Calu3 (cell line): ENCODE measurements around the gene IL1RL2. TPM values are rescaled to one million over a fixed set of nuclear protein-coding genes. Genes with fewer than 3 reads are reported as not detected.

Experiments
- BruUV-seq: library from RNA; stranded (reverse); fragments of 400-500 nt; replicated peaks from 2 replicates; lab custom pipeline; 2021; lab: Mats Ljungman, UMichigan
- CTCF ChIA-PET: fragments of 300-600 bp; sonication (Branson Sonifier 250); formaldehyde crosslinking; loops from one replicate; lab custom pipeline; 2022; ENCODE audit warnings: antibody characterized with exemption; lab: Charles Lee
- DNase-seq: peaks from one replicate; pipeline ENCODE4 v3.0.0; 2022
- H3K27ac Mint-ChIP-seq: one replicate; pipeline ENCODE4 v1.8.0; 2022; ENCODE audit warnings: mixed read lengths; ENCODE audit not compliant: unreplicated experiment
- H3K27me3 Mint-ChIP-seq: one replicate; pipeline ENCODE4 v1.8.0; 2022; ENCODE audit warnings: mixed read lengths; ENCODE audit not compliant: unreplicated experiment
- H3K36me3 Mint-ChIP-seq: one replicate; pipeline ENCODE4 v1.8.0; 2022; ENCODE audit warnings: mild to moderate bottlenecking, moderate library complexity, mixed read lengths; ENCODE audit not compliant: insufficient read depth, unreplicated experiment
- H3K4me1 Mint-ChIP-seq: one replicate; pipeline ENCODE4 v1.8.0; 2022; ENCODE audit warnings: mild to moderate bottlenecking, low read depth, mixed read lengths; ENCODE audit not compliant: unreplicated experiment
- H3K4me3 Mint-ChIP-seq: one replicate; pipeline ENCODE4 v1.8.0; 2022; ENCODE audit warnings: mild to moderate bottlenecking, low read depth, moderate library complexity, mixed read lengths; ENCODE audit not compliant: unreplicated experiment
- H3K9me3 Mint-ChIP-seq: one replicate; pipeline ENCODE4 v1.8.0; 2022; ENCODE audit warnings: low read depth, mixed read lengths; ENCODE audit not compliant: unreplicated experiment
- CTCF ChIP-seq: fragments of 200-600 bp; IDR thresholded peaks from one replicate; pipeline ENCODE4 v1.8.0; 2022; ENCODE audit warnings: antibody characterized with exemption; ENCODE audit not compliant: unreplicated experiment
- intact Hi-C: fragments of 100-400 bp; cut with micrococcal nuclease; formaldehyde crosslinking; loops from one replicate; pipeline ENCODE4 v1.10.0; 2022; ENCODE audit not compliant: unreplicated experiment
- total RNA-seq: library from RNA; stranded (reverse); gene quantifications from 2 replicates; pipeline ENCODE4 v1.2.3, GENCODE V29; 2022

The IL1RL2 gene
- total RNA-seq, 1 experiment from 2014 or later: 0.68 TPM

GRCh38 chr2:102240640-102241370, 54.0 kb downstream of the IL1RL2 start:
- DNase-seq: peak; percentile 91
- no TSS peak for BruUV-seq
- H3K27me3 Mint-ChIP-seq: no peaks in the 10 kb centered on the region
- peak; percentile 95 for TF ChIP-seq CTCF
- no peaks in the 10 kb centered on the region for H3K9me3 Mint-ChIP-seq
- H3K36me3 Mint-ChIP-seq: peaks cover 20% of the 10 kb centered on the region
- CTCF ChIA-PET: interaction anchor here (0.6 to 2.7 kb wide), 25 partner anchors 9 to 374 kb away, joined by 3 to 39 read pairs (median 4); partner anchors contain the start of genes IL1R1 and IL1RL2
- intact Hi-C loops: loop anchor here (1.0 to 5.0 kb wide), 4 partner anchors 216 to 356 kb away; no protein-coding TSS in a partner anchor
- H3K27ac Mint-ChIP-seq: no peak overlapping the region
- peaks cover 33% of the 10 kb centered on the region for H3K4me1 Mint-ChIP-seq
- no peak overlapping the region for H3K4me3 Mint-ChIP-seq

GRCh38 chr2:102241616-102242305, 54.9 kb downstream of the IL1RL2 start:
- Mint-ChIP-seq H3K4me3 (no peak overlapping the region), H3K36me3 (peaks cover 20% of the 10 kb centered on the region), H3K4me1 (peaks cover 33% of the 10 kb centered on the region), H3K27ac (no peak overlapping the region), H3K27me3 (no peaks in the 10 kb centered on the region), H3K9me3 (no peaks in the 10 kb centered on the region)
- no peak for DNase-seq
- TF ChIP-seq CTCF: no peak
- BruUV-seq: no TSS peak
- CTCF ChIA-PET: interaction anchor here (0.7 to 1.5 kb wide), 3 partner anchors 37 to 114 kb away, joined by 3 to 23 read pairs (median 4); no protein-coding TSS in a partner anchor
- intact Hi-C loops: loop anchor here (2.0 to 5.0 kb wide), 2 partner anchors 234 to 357 kb away; no protein-coding TSS in a partner anchor

- H3K27me3 Mint-ChIP-seq: peaks cover 4% of the 10 kb centered on the region
- intact Hi-C loops: no loop called here
- H3K36me3 Mint-ChIP-seq: peaks cover 4% of the 10 kb centered on the region
- DNase-seq: no peak
- no peak overlapping the region for H3K4me3 Mint-ChIP-seq
- no peak overlapping the region for H3K27ac Mint-ChIP-seq
- no TSS peak for BruUV-seq
- CTCF ChIA-PET: no interaction called here
- TF ChIP-seq CTCF: no peak
- H3K4me1 Mint-ChIP-seq: peaks cover 7% of the 10 kb centered on the region
- no peaks in the 10 kb centered on the region for H3K9me3 Mint-ChIP-seq
Observed at GRCh38 chr2:102245266-102246151, 58.7 kb downstream of the IL1RL2 start.
